ENCODE results near the gene CENPV.
"Not testable (repeated sequence)": the region's sequence is repeated elsewhere in the genome, so short reads cannot be mapped to it uniquely, and the experiment has no call there.

CENPV gene

GRCh38 chr17:16353317-16354174 lies at the start of gene CENPV:
TSS of gene CENPV (minus strand) at chr17:16353469. CDS start at chr17:16353436, 33 bp downstream.
- FAIRE-seq, result no peak

GRCh38 chr17:16398270-16399267 lies 45.3 kb upstream of the CENPV start:
- FAIRE-seq, result no peak

- FAIRE-seq, result not testable (repeated sequence)
Measured at GRCh38 chr17:16396693-16397092, 43.4 kb upstream of the CENPV start.

GRCh38 chr17:16395887-16396286 lies 42.6 kb upstream of the CENPV start:
- FAIRE-seq, result not testable (repeated sequence)

GRCh38 chr17:16392491-16392890 lies 39.2 kb upstream of the CENPV start:
- FAIRE-seq, result not testable (repeated sequence)

- no peak for FAIRE-seq
Measured at GRCh38 chr17:16391451-16391850, 38.2 kb upstream of the CENPV start.

- FAIRE-seq, result not testable (repeated sequence)
Measured at GRCh38 chr17:16386126-16386507, 32.8 kb upstream of the CENPV start.

- no peak for FAIRE-seq
Measured at GRCh38 chr17:16384557-16384956, 31.3 kb upstream of the CENPV start.

- no peak for FAIRE-seq
Measured at GRCh38 chr17:16383772-16384287, 30.6 kb upstream of the CENPV start.

GRCh38 chr17:16383216-16383615 lies 29.9 kb upstream of the CENPV start:
- no peak for FAIRE-seq

GRCh38 chr17:16381496-16381820 lies 28.2 kb upstream of the CENPV start:
- no peak for FAIRE-seq

- no peak for FAIRE-seq
Measured at GRCh38 chr17:16380640-16381495, 27.6 kb upstream of the CENPV start, which contains the start of gene UBB. TSS of gene UBB (plus strand) at chr17:16381091. CDS start at chr17:16381908, 817 bp downstream.

GRCh38 chr17:16379654-16380053 lies 26.4 kb upstream of the CENPV start:
- no peak for FAIRE-seq

- no peak for FAIRE-seq
Measured at GRCh38 chr17:16378636-16379282, 25.5 kb upstream of the CENPV start.

- FAIRE-seq, result no peak
Measured at GRCh38 chr17:16377941-16378341, 24.7 kb upstream of the CENPV start.

- no peak for FAIRE-seq
Measured at GRCh38 chr17:16374146-16374938, 21.1 kb upstream of the CENPV start.

GRCh38 chr17:16371742-16372141 lies 18.5 kb upstream of the CENPV start:
- FAIRE-seq, result no peak

- FAIRE-seq, result no peak
Measured at GRCh38 chr17:16364625-16365024, 11.4 kb upstream of the CENPV start.

GRCh38 chr17:16363749-16364536 lies 10.7 kb upstream of the CENPV start:
- no peak for FAIRE-seq

- FAIRE-seq, result no peak
Measured at GRCh38 chr17:16361874-16362273, 8.6 kb upstream of the CENPV start.

All from islet of Langerhans (tissue), 1 donor.